ENCODE data around the gene GPR137B.
A peak's percentile ranks its signal among the peaks of the same experiment; 100 is the strongest.
"Not testable (repeated sequence)": the region's sequence is repeated elsewhere in the genome, so short reads cannot be mapped to it uniquely, and the experiment has no call there.

Gene GPR137B

GRCh38 chr1:236142253-236143103 is at the start of gene GPR137B:
Gene GPR137B (plus strand): TSS chr1:236142539. CDS start chr1:236142623, 84 bp downstream.
- H3K27me3 ChIP-seq (ENCODE audit: control insufficient read depth, insufficient read depth, low read length): no peaks in the 10 kb centered on the region

GRCh38 chr1:236092899-236093298 is 49.4 kb upstream of the GPR137B start:
- Histone ChIP-seq H3K27me3 (ENCODE audit: control insufficient read depth, insufficient read depth, low read length) (no peaks in the 10 kb centered on the region), H3K27ac (ENCODE audit: low read depth, low read length) (no peak overlapping the region), H3K9ac (ENCODE audit: low read length) (no peak overlapping the region), H3K4me1 (ENCODE audit: control insufficient read depth, insufficient read depth, low read length) (no peaks in the 10 kb centered on the region), H3K4me3 (ENCODE audit: low read length) (no peak overlapping the region), H3K36me3 (ENCODE audit: control insufficient read depth, insufficient read depth, low read length) (no peaks in the 10 kb centered on the region)

More at GRCh38 chr1:236142253-236143103, at the start of gene GPR137B:
- Histone ChIP-seq H3K4me3 (ENCODE audit: low read length) (peak within 1 kb of the TSS; percentile 93), H3K27ac (ENCODE audit: low read depth, low read length) (no peak within 1 kb of the TSS), H3K36me3 (ENCODE audit: control insufficient read depth, insufficient read depth, low read length) (no peaks in the 10 kb centered on the region), H3K4me1 (ENCODE audit: control insufficient read depth, insufficient read depth, low read length) (no peaks in the 10 kb centered on the region), H3K9ac (ENCODE audit: low read length) (peak within 1 kb of the TSS; percentile 75)

- no peak overlapping the region for H3K4me3 ChIP-seq (ENCODE audit: low read length)
- no peaks in the 10 kb centered on the region for H3K27me3 ChIP-seq (ENCODE audit: control insufficient read depth, insufficient read depth, low read length)
- H3K9ac ChIP-seq (ENCODE audit: low read length): no peak overlapping the region
- no peaks in the 10 kb centered on the region for H3K36me3 ChIP-seq (ENCODE audit: control insufficient read depth, insufficient read depth, low read length)
- H3K4me1 ChIP-seq (ENCODE audit: control insufficient read depth, insufficient read depth, low read length): no peaks in the 10 kb centered on the region
- no peak overlapping the region for H3K27ac ChIP-seq (ENCODE audit: low read depth, low read length)
These were observed 46.4 kb upstream of the GPR137B start for GRCh38 chr1:236095705-236096520.

- not testable (repeated sequence) for H3K36me3 ChIP-seq (ENCODE audit: control insufficient read depth, insufficient read depth, low read length); H3K4me3 ChIP-seq (ENCODE audit: low read length); H3K9ac ChIP-seq (ENCODE audit: low read length); H3K4me1 ChIP-seq (ENCODE audit: control insufficient read depth, insufficient read depth, low read length); H3K27me3 ChIP-seq (ENCODE audit: control insufficient read depth, insufficient read depth, low read length)
- peak overlapping the region; percentile 10 for H3K27ac ChIP-seq (ENCODE audit: low read depth, low read length)
These were observed 45.5 kb upstream of the GPR137B start for GRCh38 chr1:236096660-236097482.

- Histone ChIP-seq H3K4me1 (ENCODE audit: control insufficient read depth, insufficient read depth, low read length) (no peaks in the 10 kb centered on the region), H3K36me3 (ENCODE audit: control insufficient read depth, insufficient read depth, low read length) (no peaks in the 10 kb centered on the region), H3K4me3 (ENCODE audit: low read length) (no peak overlapping the region), H3K9ac (ENCODE audit: low read length) (no peak overlapping the region), H3K27me3 (ENCODE audit: control insufficient read depth, insufficient read depth, low read length) (peaks cover 2% of the 10 kb centered on the region), H3K27ac (ENCODE audit: low read depth, low read length) (no peak overlapping the region)
These were observed 44.1 kb upstream of the GPR137B start for GRCh38 chr1:236098267-236098666.

- Histone ChIP-seq H3K4me1 (ENCODE audit: control insufficient read depth, insufficient read depth, low read length) (no peaks in the 10 kb centered on the region), H3K27me3 (ENCODE audit: control insufficient read depth, insufficient read depth, low read length) (peaks cover 2% of the 10 kb centered on the region), H3K9ac (ENCODE audit: low read length) (no peak overlapping the region), H3K36me3 (ENCODE audit: control insufficient read depth, insufficient read depth, low read length) (no peaks in the 10 kb centered on the region), H3K27ac (ENCODE audit: low read depth, low read length) (no peak overlapping the region), H3K4me3 (ENCODE audit: low read length) (no peak overlapping the region)
These were observed 42.9 kb upstream of the GPR137B start for GRCh38 chr1:236099355-236099974.

GRCh38 chr1:236100799-236101198 is 41.5 kb upstream of the GPR137B start:
- Histone ChIP-seq H3K4me1 (ENCODE audit: control insufficient read depth, insufficient read depth, low read length) (no peaks in the 10 kb centered on the region), H3K36me3 (ENCODE audit: control insufficient read depth, insufficient read depth, low read length) (no peaks in the 10 kb centered on the region)

GRCh38 chr1:236101233-236102200 is 40.8 kb upstream of the GPR137B start:
- peaks cover 2% of the 10 kb centered on the region for H3K27me3 ChIP-seq (ENCODE audit: control insufficient read depth, insufficient read depth, low read length)
- H3K36me3 ChIP-seq (ENCODE audit: control insufficient read depth, insufficient read depth, low read length): no peaks in the 10 kb centered on the region
- H3K4me1 ChIP-seq (ENCODE audit: control insufficient read depth, insufficient read depth, low read length): no peaks in the 10 kb centered on the region
- H3K9ac ChIP-seq (ENCODE audit: low read length): no peak overlapping the region
- H3K4me3 ChIP-seq (ENCODE audit: low read length): no peak overlapping the region
- H3K27ac ChIP-seq (ENCODE audit: low read depth, low read length): no peak overlapping the region

More at GRCh38 chr1:236100799-236101198, 41.5 kb upstream of the GPR137B start:
- Histone ChIP-seq H3K9ac (ENCODE audit: low read length) (no peak overlapping the region), H3K4me3 (ENCODE audit: low read length) (no peak overlapping the region), H3K27me3 (ENCODE audit: control insufficient read depth, insufficient read depth, low read length) (peaks cover 2% of the 10 kb centered on the region), H3K27ac (ENCODE audit: low read depth, low read length) (no peak overlapping the region)

GRCh38 chr1:236102611-236103010 is 39.7 kb upstream of the GPR137B start:
- no peaks in the 10 kb centered on the region for H3K36me3 ChIP-seq (ENCODE audit: control insufficient read depth, insufficient read depth, low read length)

GRCh38 chr1:236103059-236103458 is 39.3 kb upstream of the GPR137B start:
- Histone ChIP-seq H3K9ac (ENCODE audit: low read length) (no peak overlapping the region), H3K27me3 (ENCODE audit: control insufficient read depth, insufficient read depth, low read length) (peaks cover 2% of the 10 kb centered on the region), H3K36me3 (ENCODE audit: control insufficient read depth, insufficient read depth, low read length) (no peaks in the 10 kb centered on the region), H3K4me3 (ENCODE audit: low read length) (no peak overlapping the region), H3K4me1 (ENCODE audit: control insufficient read depth, insufficient read depth, low read length) (no peaks in the 10 kb centered on the region), H3K27ac (ENCODE audit: low read depth, low read length) (no peak overlapping the region)

More at GRCh38 chr1:236102611-236103010, 39.7 kb upstream of the GPR137B start:
- H3K27me3 ChIP-seq (ENCODE audit: control insufficient read depth, insufficient read depth, low read length): peaks cover 2% of the 10 kb centered on the region
- no peaks in the 10 kb centered on the region for H3K4me1 ChIP-seq (ENCODE audit: control insufficient read depth, insufficient read depth, low read length)
- no peak overlapping the region for H3K4me3 ChIP-seq (ENCODE audit: low read length)
- no peak overlapping the region for H3K9ac ChIP-seq (ENCODE audit: low read length)
- no peak overlapping the region for H3K27ac ChIP-seq (ENCODE audit: low read depth, low read length)

Data from rectal smooth muscle tissue (tissue), 1 donor.